GM21528 (cell line): Measurements from ENCODE around the gene WRAP73.

Experiments used
- ATAC-seq: cut with Tn5 transposase; IDR thresholded peaks from one replicate; pipeline ENCODE4 v1.9.1; 2021; ENCODE audit warnings: mild to moderate bottlenecking, moderate library complexity; ENCODE audit not compliant: unreplicated experiment, low FRiP score

The WRAP73 gene

DNA sequence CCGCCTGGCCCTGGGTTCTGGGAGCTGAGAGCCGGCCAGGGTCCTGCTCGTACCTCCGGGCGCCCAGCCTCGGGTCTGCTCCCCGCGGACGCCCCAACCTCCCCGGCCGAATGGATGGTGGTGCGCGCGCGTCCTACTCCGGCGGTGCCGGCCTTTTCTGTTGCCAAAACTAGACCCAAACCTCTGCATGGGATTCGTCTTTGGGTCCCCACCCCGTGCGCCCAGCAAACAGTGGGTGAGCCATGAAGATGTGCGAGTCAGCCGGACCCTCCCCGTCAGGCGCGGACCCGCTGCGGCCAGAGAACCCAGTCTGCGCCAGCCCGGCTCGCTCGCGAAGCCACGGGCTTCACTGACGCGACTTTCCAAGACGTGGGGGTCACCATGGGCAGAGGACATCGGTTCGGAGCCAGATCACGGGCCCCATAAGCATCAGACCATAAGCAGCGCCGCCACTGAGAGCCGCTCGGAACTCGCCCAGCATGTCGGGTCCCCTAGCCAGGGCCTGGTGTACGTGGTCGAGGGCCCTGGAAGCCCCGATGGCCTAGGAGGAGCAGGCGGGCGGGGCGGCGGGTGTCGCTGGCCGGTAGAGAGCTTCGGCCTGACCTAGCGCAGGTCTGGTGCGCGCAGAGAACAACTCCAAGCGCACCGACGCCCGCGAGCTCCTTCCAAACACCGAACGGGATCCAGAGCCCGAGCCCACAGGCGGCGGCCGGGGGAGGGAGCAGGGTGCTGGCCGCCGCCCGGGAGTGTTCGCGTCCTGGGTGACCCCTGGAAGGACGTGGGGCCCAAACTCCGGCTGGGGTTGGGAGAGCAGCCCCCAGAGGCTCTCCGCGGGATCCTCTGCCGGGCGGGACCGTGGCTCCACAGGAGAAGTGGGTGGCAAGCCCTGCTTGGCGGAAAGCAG, 1.4 kb upstream of the WRAP73 start:
- no peak for ATAC-seq

DNA sequence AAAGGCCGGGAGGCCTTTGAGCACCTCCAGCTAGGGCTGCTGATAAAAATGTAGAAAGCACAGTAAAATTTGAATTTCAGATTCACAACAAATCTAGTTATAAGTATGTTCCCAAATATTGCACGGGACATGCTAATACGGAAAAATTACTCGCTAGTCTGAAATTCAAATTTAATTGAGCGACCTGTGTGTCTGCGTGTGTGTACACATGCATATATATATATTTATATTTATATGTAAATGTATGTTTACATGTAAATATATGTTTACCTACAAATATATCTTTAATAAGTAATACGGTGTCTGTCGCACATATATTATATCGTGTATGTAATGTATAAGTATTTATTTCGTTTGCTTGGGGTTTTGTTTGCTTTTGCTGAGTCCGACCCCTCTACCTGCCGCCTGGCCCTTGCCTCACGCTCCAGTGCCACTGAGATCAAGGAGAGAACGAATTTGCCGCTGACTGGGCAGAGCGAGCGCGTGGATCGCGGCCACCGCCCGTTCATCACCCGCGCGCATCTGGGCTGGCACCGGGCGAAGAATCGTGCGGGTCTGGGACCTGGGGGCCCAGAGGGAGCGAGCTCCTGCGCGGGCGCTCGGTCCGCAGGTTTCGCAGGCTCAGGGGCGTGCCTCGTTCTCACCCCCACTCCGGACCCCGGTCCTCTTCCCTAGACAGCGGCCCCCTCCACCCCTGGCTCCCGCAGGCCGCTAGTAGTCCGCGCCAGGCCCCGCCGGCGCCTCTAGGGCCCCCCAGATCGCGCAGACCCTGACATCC, 534 bp upstream of the WRAP73 start:
- ATAC-seq = no peak

DNA sequence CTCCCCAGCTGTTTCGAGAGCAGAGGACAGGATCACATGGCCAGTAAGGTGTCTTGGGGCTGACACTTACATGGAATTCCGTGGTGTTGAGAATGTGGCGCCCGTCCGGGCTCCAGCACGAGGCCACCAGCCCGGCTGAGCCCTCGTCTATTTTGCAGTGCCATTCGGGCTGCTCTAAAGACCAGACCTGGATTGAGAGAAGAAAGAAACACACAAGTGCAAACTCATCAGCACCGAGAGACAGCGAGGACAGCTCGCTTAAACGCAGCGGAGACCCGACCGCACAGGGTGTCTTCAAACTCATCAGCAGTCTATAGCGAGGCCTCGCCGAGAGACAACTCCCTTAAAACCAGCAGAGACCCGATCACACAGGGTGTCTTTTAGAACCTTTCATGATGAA, 3.3 kb downstream of the WRAP73 start:
- no peak for ATAC-seq

DNA sequence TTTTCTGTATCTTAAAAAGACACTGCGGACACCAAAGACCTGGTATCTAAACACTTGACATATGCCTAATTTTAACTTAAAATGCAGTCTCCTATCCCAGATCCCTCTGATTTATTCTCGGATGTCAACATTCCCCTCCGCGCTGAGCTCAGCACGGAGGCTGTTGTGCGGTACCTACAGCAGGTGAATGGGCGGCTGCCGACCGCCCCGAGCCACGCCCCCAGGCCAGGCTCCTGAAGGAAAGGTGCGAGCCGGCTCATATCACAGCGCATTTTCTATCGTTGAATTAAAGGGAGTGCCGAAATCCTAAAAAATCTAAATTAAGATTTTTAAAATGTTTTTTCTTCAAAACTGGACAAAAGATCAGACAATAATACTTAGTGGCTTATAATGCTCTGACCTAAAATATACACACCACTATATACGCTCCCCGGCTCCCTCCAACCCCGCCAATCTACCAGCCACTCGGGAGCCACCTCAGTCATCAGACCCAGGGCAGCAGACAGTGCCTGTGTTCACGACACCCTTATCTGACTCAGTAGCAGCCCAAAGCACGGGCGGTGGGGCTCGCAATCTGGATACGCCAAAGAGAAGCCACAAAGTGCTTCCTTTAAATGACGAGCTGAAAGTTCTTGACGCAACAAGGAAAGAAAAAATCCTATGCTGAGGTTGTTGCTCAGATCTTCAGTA, 4.1 kb downstream of the WRAP73 start:
- ATAC-seq = no peak

DNA sequence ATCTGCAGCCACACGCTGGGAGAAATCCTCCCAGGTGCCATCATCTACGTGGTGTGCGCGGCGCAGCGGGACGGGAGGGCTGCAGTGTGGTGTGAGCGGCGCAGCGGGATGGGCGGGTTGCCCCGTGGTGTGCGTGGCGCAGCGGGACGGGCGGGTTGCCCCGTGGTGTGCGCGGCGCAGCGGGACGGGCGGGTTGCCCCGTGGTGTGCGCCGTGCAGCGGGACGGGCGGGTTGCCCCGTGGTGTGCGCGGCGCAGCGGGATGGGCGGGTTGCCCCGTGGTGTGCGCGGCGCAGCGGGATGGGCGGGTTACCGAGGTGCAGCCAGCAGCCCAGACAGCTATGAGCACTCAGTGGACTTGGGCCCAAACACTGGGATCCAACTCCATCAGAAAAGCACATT, 4.7 kb downstream of the WRAP73 start:
- no peak for ATAC-seq

GRCh38 chr1:3644273-3644672, 5.6 kb downstream of the WRAP73 start:
- no peak for ATAC-seq

- no peak for ATAC-seq
These were observed 6.8 kb downstream of the WRAP73 start for GRCh38 chr1:3642919-3643675.

GRCh38 chr1:3641816-3642215, 8.1 kb downstream of the WRAP73 start:
- no peak for ATAC-seq

DNA sequence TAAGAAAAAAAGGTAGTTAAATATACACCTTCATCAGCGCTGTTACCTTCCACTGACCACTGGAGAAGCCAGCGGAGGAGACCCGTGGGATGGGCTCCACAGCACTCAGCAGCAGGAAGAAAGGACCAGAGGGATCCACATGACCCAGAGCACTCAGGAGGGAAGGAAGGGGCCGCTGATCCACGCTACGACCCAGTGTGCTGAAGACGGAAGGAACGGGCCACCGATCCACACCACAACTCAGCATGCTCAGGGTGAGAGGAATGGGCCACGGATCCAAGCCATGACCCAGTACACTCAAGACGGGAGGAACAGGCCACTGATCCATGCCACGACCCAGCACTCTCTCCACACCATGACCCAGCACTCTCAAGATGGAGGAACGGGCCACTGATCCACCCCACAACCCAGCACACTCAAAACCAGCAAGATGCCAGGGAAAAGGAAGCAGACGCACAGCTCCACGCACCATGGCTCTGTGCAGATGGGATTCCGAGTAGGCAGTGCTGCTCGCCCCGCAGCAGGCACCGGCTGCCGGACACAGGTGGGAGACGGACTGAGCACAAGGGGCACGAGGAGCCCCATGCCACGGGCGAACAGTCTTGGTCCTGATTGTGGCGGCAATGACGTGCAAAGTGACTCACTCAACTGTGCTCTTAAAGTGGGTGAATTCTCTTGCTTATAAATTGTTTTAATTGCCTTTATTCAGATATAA, 8.7 kb downstream of the WRAP73 start:
- no peak for ATAC-seq

GRCh38 chr1:3640121-3640837, 9.6 kb downstream of the WRAP73 start:
- no peak for ATAC-seq

DNA sequence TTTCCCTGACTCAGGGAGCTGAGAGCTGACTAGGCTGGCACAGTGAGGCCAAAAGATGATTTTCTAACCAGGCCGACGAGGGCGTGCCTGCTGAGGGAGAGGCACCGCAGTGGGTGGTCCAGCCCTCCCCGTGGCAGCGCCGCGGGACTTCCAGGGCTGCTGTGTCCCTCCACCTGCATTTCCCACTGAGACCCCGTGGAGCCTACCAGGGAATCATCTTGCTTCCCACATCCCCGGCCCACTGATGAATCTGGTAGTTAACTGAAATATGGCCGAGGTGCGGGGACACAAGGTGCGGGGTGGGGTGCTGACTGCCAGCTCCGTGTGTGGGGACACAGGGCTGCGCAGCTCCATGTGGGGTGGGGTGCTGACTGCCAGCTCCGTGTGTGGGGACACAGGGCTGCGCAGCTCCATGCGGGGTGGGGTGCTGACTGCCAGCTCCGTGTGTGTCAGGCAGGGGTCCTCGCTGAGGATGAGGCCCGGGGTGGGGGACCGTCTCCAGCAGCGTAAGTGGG, 10.4 kb downstream of the WRAP73 start:
- no peak for ATAC-seq

DNA sequence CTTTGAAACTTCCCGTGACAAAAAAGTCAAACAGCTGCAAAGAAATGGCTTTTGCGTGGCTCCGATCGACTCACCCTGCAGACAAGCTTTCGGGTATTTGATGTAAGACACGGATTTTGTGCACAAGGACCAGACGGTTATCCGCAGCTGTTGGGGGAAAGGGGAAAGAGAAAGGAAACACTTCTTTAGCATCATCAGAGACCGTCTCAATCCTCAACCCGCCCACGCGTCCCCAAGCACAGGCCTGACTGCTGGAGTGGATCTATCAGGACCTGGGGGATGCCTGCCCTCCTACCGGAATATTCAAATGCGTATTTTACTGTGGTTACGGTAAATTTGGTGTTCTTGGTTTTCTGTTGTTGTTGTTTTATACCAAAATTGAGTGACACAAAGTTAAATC, 11.2 kb downstream of the WRAP73 start:
- no peak for ATAC-seq

GRCh38 chr1:3638027-3638426, 11.9 kb downstream of the WRAP73 start:
- no peak for ATAC-seq

- ATAC-seq = no peak
These were observed 13.4 kb downstream of the WRAP73 start for GRCh38 chr1:3636531-3636930.

DNA sequence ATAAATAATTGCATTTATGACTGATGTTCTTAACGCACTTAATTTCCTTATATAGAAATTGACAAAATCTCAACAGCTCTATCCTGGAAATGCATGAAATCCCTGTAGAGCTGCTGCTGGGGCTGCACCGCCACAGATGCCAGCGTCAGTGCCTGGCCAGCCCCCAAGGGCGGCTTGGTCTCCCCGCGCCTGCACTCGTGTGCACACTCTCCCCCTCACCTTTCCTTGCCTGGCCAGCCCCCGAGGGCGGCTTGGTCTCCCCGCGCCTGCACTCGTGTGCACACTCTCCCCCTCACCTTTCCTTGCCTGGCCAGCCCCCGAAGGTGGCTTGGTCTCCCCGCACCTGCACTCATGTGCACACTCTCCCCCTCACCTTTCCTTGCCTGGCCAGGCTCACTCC, 13.8 kb downstream of the WRAP73 start:
- ATAC-seq = no peak

GRCh38 chr1:3634059-3634800, 15.7 kb downstream of the WRAP73 start:
- ATAC-seq = no peak

DNA sequence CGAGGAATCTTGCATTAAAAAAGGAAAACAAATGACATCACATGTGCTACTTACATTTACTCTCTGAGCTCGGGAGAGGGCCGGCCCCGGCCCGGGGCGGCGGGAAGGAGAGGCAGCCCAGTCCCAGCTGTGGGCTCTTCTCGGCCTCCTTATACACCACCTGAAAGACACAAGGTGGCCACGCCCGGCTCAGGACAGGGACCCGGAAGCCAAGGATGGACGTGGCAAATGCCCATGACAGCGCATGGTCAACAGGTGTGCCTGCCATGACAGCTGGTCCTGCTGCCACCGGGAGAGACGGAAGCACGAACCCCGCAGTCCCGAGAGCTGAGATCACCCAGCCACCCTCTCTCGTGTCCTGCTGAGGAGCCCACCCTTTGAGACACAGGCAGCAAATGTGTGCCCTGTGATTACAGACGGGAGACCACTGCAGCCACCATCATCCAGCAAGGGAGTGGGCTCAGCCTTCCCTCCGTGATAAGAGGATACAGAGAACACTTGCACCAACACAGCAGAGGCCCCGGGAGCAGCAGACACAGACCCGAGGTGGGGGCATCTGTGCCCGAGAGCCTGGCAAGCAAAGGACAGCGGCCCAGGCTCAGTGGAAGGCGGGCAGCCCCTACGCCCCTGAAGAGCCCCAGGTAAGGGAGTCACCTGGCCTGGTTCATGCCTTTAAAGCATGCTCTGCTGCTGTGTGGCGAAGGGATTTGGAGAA, 16.4 kb downstream of the WRAP73 start:
- no peak for ATAC-seq
